Type B pancreatic cell (in vitro differentiated cells): Measurements from ENCODE around the gene CFAP58. TPM values are rescaled to one million over a fixed set of nuclear protein-coding genes. Genes with fewer than 3 reads are reported as not detected.

Experiments used
- DNase-seq: peaks from one replicate; pipeline ENCODE4 v3.0.0; 2021; ENCODE audit warnings: mixed read lengths; ENCODE audit not compliant: unreplicated experiment; ENCODE audit errors: extremely low spot score
- H3K27ac Mint-ChIP-seq: 2 replicates; pipeline ENCODE4 v1.8.0; 2021; ENCODE audit warnings: mild to moderate bottlenecking, mixed read lengths
- H3K27me3 Mint-ChIP-seq: 2 replicates; pipeline ENCODE4 v1.8.0; 2021; ENCODE audit warnings: mixed read lengths
- H3K36me3 Mint-ChIP-seq: 2 replicates; pipeline ENCODE4 v1.8.0; 2021; ENCODE audit warnings: mixed read lengths
- H3K4me1 Mint-ChIP-seq: one replicate; pipeline ENCODE4 v1.8.0; 2021; ENCODE audit warnings: mixed read lengths; ENCODE audit not compliant: unreplicated experiment
- H3K4me3 Mint-ChIP-seq: 2 replicates; pipeline ENCODE4 v1.8.0; 2021; ENCODE audit warnings: mild to moderate bottlenecking, mixed read lengths
- H3K9me3 Mint-ChIP-seq: 2 replicates; pipeline ENCODE4 v1.8.0; 2021; ENCODE audit warnings: mixed read lengths
- CTCF ChIP-seq: fragments of 200-600 bp; sonication (generic); conservative IDR thresholded peaks from 2 replicates; pipeline ENCODE4 v1.5.0; 2021; ENCODE audit warnings: antibody characterized with exemption, mild to moderate bottlenecking
- total RNA-seq: library from RNA; stranded (reverse); gene quantifications from 2 replicates; pipeline ENCODE4 v1.2.1, GENCODE V29; 2021; ENCODE audit warnings: low replicate concordance

The CFAP58 gene
- total RNA-seq, 1 donor from 2014 or later, result 0.34 TPM

DNA sequence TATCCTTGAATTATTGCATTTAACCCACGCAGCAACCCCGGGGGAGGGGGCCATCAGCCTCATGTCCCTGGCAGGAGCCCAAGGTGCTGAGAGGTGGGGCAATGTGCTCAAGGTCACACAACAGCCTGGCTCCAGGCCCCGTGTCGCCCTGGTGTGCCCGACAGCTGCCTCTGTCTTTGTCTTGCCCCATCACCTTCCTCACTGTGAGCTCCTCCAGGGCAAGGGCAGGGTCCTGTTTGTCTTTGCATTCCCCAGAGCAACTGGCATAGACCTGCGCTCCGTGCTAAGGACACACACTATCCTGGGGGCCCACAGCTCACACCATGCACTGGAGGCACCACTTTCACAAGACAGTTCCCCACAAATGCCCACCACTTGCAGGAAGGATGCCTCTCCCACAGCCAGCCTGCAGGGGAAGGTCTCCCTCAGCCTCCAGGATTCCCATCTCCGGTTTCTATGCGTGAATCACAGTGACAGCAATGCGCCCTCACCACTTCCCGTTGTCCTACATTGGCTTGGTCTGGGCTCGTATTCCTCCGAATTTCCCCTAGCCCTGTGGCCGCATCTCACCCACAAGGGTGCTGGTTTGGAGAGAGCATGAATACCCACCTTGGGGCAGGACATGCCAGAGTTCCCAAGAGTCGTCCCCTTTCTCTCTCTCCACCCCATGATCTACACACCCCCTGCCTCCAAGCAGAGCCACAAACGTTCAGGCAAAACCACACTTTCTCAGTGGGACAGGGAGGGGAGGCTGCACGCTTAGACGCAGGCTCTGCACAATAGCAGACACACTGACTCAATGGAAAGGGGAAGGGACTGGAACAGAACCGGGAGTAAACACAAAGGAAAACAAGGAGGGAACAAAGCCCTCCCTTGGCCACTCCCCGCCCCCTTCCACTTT, 25.6 kb upstream of the CFAP58 start:
- H3K36me3 Mint-ChIP-seq, result peaks cover 7% of the 10 kb centered on the region
- H3K27me3 Mint-ChIP-seq, result no peaks in the 10 kb centered on the region
- H3K4me3 Mint-ChIP-seq, result peak overlapping the region; percentile 85
- TF ChIP-seq CTCF, result peak; percentile 41
- no peak for DNase-seq
- peaks cover 61% of the 10 kb centered on the region for H3K4me1 Mint-ChIP-seq
- peak overlapping the region; percentile 96 for H3K27ac Mint-ChIP-seq
- H3K9me3 Mint-ChIP-seq, result no peaks in the 10 kb centered on the region

DNA sequence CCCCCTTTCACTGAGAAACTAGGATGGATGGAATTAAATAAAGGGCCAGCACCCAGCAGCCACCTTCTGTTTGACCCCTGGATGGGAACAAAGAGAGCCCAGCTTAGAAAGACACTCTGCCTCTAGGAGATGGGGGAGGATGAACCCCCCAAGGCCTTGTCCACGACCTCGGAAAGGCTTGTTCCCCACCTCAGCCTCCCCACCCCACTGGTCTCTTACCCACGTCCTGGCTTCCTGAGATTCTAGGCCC, 25.1 kb upstream of the CFAP58 start:
- no peaks in the 10 kb centered on the region for H3K9me3 Mint-ChIP-seq
- no peak for DNase-seq
- peak overlapping the region; percentile 85 for H3K4me3 Mint-ChIP-seq
- TF ChIP-seq CTCF, result no peak
- H3K36me3 Mint-ChIP-seq, result peaks cover 7% of the 10 kb centered on the region
- H3K27me3 Mint-ChIP-seq, result no peaks in the 10 kb centered on the region
- H3K27ac Mint-ChIP-seq, result peak overlapping the region; percentile 96
- H3K4me1 Mint-ChIP-seq, result peaks cover 67% of the 10 kb centered on the region

- Mint-ChIP-seq H3K27ac (peak overlapping the region; percentile 96), H3K4me3 (peak overlapping the region; percentile 85), H3K9me3 (no peaks in the 10 kb centered on the region), H3K36me3 (peaks cover 7% of the 10 kb centered on the region), H3K4me1 (peaks cover 68% of the 10 kb centered on the region), H3K27me3 (no peaks in the 10 kb centered on the region)
- no peak for TF ChIP-seq CTCF
- no peak for DNase-seq
Observed at GRCh38 chr10:104328896-104329710, 24.5 kb upstream of the CFAP58 start.

DNA sequence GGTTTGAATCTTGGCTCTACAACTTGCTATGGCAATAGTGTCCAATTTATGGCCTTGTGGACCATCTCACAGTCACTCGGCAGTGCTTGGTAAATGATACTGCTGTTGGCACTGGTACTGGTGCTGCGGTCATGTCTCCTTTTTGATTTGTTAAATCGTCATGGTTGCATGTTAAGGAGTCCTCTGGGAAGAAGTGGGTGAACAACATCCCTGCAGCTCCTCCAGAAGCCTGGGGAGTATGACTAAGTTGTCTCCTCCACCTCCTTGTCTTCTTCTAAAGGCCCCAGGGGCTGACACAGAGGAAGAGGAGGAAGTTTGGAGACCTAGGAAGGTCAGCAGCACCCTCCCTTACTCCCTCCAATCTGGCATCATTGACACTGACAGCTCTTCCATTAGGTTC, 23.9 kb upstream of the CFAP58 start:
- no peak for TF ChIP-seq CTCF
- DNase-seq, result no peak
- H3K4me1 Mint-ChIP-seq, result peaks cover 68% of the 10 kb centered on the region
- no peaks in the 10 kb centered on the region for H3K9me3 Mint-ChIP-seq
- peak overlapping the region; percentile 96 for H3K27ac Mint-ChIP-seq
- peaks cover 7% of the 10 kb centered on the region for H3K36me3 Mint-ChIP-seq
- H3K27me3 Mint-ChIP-seq, result no peaks in the 10 kb centered on the region
- H3K4me3 Mint-ChIP-seq, result peak overlapping the region; percentile 85

DNA sequence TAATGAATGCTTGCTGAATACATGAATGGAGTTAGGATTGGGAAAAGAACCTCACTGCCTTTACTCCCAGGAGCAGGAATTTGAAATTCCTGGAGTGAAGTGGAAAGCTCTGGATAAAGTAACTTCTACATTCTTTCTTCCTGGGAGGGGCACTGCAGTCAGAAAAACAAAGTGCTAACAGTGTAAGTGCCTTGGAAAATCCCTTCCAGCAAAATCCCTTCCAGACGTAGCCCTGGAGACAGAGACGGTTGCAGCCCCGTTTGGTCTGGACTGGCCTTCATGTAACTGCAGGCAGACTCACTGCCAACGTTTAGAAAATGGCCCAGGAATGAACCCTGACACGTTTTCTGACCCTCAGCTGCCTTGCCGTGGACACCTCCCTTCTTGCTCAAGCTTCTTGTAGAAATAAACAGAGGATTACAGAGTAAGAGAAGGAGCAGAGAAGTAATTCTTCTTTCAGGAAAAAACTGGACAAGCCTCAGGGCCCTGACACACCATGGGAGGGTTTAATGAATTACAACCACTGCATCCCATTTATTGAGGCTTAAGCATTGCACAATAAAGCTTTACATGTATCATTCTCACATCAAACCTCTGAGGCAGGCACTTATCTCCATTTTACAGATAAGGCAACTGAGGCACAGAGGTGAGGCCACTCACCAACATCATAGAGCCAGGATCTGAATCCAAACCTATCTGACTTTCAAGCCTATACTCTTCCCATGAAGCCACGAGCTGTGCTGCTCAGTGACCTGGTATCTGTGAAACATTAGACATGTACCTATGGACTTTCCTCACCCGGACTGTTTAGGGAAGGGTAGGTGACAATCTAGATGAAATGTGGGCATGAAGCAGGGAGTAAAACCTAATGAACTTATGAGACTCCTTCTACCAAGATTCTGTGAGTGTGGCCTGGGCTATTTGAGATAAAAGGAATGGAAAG, 23.2 kb upstream of the CFAP58 start:
- H3K36me3 Mint-ChIP-seq, result peaks cover 4% of the 10 kb centered on the region
- no peaks in the 10 kb centered on the region for H3K9me3 Mint-ChIP-seq
- H3K27me3 Mint-ChIP-seq, result no peaks in the 10 kb centered on the region
- TF ChIP-seq CTCF, result no peak
- H3K4me3 Mint-ChIP-seq, result peak overlapping the region; percentile 85
- H3K4me1 Mint-ChIP-seq, result peaks cover 73% of the 10 kb centered on the region
- DNase-seq, result no peak
- H3K27ac Mint-ChIP-seq, result peak overlapping the region; percentile 96
